ENCODE data around the gene ZFP57.

Gene ZFP57

DNA sequence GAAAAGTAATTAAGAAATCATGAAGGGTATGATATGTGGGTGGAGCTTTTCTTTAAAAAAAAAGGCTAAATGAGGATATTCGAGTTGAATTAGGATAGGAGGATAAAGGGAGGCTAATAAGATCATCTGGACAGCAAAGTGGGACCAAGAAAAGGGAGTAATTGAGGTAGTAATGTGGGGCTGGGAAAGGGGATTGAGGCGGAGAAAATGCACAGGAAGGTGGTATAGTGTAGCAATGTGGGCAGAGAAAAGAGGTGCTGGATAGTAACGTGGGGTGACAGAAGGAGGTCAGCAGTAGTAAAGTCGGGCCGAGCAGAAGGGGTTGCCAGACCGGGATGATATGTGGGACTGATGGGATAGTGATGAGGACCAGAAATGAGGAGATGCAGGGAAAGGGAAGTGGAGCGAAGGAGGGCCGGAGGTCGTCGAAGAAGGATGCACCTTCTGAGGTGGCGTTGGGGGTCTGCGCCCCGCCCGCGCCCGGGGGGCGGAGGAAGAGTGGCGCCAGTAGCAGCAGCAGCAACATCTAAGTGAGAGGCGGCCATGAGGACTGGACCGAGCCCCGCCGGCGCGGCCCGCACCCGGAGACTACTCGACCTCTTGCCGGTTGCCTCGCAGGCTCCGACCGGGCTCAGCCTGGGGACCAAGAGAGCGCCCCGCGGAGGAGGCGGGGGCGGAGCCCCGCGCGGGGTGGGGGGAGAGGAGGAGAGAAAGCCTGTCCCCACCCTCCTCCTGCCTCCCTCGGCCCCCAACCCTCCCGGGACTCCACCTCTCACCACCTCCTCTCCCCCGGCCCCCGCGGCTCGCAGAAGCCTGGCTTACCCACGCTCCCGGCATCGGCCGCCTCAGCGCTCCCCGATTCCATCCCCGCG is 48.9 kb downstream of the ZFP57 start:
- peak; percentile 65 for DNase-seq (ENCODE audit: low read depth, low spot score)
- in situ Hi-C loops (cut with HindIII; ENCODE audit: low sequenced_read_pairs) = no loop called here
- TF ChIP-seq, protein P1, sequence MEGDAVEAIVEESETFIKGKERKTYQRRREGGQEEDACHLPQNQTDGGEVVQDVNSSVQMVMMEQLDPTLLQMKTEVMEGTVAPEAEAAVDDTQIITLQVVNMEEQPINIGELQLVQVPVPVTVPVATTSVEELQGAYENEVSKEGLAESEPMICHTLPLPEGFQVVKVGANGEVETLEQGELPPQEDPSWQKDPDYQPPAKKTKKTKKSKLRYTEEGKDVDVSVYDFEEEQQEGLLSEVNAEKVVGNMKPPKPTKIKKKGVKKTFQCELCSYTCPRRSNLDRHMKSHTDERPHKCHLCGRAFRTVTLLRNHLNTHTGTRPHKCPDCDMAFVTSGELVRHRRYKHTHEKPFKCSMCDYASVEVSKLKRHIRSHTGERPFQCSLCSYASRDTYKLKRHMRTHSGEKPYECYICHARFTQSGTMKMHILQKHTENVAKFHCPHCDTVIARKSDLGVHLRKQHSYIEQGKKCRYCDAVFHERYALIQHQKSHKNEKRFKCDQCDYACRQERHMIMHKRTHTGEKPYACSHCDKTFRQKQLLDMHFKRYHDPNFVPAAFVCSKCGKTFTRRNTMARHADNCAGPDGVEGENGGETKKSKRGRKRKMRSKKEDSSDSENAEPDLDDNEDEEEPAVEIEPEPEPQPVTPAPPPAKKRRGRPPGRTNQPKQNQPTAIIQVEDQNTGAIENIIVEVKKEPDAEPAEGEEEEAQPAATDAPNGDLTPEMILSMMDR (IDR thresholded peaks at IDR 0.05; ENCODE audit: low read depth, low read length) = no peak
- H3K4me3 ChIP-seq (ENCODE audit: low read depth, low read length) = peak overlapping the region; percentile 53

DNA sequence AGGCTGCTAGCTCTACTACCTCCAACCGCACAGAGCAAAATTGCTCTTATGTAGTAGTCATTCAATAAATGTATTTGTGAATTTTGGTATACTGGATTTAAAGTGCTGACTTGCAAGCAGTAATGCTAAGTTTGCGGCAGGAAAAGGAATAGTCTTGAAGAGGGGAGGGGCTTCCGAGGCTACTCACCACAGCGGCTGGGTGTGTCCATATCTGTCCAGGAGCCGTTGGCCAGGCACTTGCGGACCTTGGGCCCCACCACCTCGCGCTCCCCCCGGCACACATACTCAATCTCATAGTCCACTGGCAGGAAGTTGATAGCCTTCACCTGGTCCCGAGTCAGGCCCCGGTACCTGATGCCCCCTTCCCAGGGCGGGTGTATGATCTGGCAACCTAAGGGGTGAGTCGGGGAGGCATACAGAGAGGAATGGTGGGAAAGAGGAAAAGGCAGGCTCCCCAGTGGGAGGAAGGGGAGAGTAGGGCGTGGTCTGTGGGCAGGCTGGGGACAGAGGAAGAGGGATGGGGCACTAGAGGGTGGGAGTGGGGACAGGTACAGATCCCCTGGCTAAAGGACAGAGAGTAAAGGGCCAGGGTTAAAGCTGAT is 49.6 kb downstream of the ZFP57 start:
- TF ChIP-seq, protein P1 (IDR thresholded peaks at IDR 0.05; ENCODE audit: low read depth, low read length) = no peak
- no peak for DNase-seq (ENCODE audit: low read depth, low spot score)
- in situ Hi-C loops (cut with HindIII; ENCODE audit: low sequenced_read_pairs) = no loop called here
- H3K4me3 ChIP-seq (ENCODE audit: low read depth, low read length) = peak overlapping the region; percentile 53

DNA sequence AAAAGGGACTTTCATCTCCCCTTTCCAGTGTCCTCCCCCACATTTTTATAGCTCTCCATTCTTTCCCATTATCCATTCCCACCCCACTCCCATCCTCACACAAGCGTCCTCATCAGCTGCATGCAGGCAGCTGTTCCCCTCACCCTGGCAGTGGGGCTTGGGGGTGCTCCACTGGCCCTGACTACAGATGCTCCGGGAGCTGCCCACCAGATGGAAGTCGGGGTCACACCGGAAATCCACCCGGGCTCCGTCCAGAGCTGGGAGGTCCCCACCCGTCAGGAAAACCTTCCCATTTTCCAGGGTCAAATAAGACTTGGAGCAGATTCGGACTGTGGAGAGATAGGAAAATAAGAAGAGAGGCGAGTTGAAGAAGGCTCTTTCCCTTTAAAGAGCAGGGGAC is 50.6 kb downstream of the ZFP57 start:
- in situ Hi-C loops (cut with HindIII; ENCODE audit: low sequenced_read_pairs) = no loop called here
- H3K4me3 ChIP-seq (ENCODE audit: low read depth, low read length) = no peak overlapping the region
- DNase-seq (ENCODE audit: low read depth, low spot score) = no peak
- TF ChIP-seq, protein P1 (IDR thresholded peaks at IDR 0.05; ENCODE audit: low read depth, low read length) = no peak

DNA sequence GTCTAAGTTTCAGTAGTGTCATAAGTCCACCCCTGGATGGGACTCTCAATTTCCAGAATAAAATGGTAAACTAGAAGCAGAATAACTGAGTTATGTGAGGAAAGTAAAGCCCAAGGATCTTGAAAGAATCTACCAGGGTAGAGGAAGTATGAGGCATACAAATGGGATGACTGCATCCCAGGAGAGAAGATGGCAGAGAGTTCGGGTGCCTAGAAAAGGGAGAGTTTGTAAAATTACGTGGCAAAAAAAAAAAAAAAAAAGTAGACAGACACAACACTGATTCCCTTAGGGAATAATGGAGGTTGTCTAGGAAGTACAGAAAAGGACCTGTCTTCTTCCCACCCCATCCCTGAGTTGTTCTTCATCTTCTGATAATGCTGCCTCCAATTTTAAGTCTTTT is 51.4 kb downstream of the ZFP57 start:
- no peak overlapping the region for H3K4me3 ChIP-seq (ENCODE audit: low read depth, low read length)
- in situ Hi-C loops (cut with HindIII; ENCODE audit: low sequenced_read_pairs) = no loop called here
- TF ChIP-seq, protein P1 (IDR thresholded peaks at IDR 0.05; ENCODE audit: low read depth, low read length) = no peak
- no peak for DNase-seq (ENCODE audit: low read depth, low spot score)

DNA sequence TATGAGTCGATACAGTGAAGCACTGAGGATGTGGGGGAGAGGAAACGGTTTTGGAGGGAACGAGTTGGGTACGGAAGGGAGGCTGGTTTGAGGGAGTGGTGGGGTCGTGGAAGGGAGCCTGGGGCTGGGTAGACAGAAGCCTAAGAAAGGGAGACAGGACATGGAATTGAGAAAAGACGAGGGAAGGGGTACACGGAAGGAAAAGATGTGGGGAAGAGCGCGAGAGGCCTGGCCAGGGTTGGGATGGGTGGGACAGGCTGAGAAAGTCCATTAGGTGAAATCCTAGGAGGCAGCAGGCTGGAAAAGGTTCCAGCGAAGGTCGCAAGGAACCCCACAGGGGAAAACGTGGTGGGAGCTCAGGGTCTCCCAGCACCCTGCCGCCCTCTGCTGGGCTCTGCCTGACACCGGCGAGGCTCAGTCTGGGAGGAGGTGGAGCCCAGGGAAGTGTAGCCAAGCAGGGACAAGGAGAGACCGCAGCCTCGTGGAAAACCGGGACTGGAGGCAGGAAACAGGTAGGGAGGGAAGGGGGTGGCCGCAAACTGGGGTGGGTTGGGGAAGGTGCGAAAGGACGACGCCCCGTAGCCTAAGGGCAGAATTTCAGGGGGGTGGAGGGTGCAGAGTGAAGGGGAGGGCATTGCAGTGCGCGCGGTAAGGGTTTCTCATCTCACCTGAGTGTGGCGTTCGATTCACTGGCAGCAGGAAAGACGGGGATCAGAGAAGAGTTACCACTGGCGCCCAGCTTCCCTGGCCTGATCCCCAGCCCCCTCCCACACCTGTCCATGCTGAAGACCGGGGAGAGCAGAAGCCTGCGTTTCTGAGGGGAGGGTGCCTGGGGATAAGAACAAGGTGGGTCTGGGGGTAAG is 52.3 kb downstream of the ZFP57 start:
- H3K4me3 ChIP-seq (ENCODE audit: low read depth, low read length) = peak overlapping the region; percentile 74
- TF ChIP-seq, protein P1 (IDR thresholded peaks at IDR 0.05; ENCODE audit: low read depth, low read length) = peak; percentile 83
- DNase-seq (ENCODE audit: low read depth, low spot score) = peak; percentile 76
- in situ Hi-C loops (cut with HindIII; ENCODE audit: low sequenced_read_pairs) = no loop called here

DNA sequence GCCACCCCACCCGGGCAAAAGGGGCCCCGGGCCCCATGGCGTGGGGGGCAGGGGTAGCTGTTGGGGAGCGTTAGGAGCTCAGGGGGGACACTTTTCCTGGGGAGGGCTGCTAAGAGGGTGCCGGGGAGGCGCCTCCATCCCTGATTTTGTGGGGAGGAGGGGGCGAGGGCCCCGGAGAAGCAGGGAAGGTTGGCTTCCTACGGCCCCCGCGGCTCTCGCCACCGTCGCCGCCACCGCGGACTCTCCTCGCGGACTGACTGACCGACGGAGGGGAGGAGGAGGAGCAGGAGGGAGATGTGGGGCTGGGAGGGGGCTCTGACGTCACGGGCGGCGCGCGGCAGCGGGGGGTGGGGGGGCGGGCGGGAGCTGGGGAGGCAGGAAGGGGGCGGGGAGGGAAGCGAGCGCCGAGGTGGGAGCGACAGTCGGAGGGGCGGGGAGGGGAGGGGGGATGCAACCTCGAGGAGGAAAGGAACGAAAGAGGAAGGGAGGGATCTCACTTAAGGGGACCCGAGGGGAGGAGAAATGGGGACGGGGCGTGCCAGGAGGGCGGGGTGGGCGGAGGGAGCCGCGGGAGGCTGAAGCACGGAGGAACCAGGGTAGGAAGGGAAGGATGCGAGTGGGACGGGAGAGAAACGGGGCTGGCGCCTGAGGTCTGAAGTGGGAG is 53.1 kb downstream of the ZFP57 start:
- in situ Hi-C loops (cut with HindIII; ENCODE audit: low sequenced_read_pairs) = no loop called here
- TF ChIP-seq, protein P1 (IDR thresholded peaks at IDR 0.05; ENCODE audit: low read depth, low read length) = no peak
- DNase-seq (ENCODE audit: low read depth, low spot score) = peak; percentile 91
- peak overlapping the region; percentile 74 for H3K4me3 ChIP-seq (ENCODE audit: low read depth, low read length)
